ENCODE data around the gene WDR64. TPM values are rescaled to one million over a fixed set of nuclear protein-coding genes. Genes with fewer than 3 reads are reported as not detected.
"Not testable (repeated sequence)": the region's sequence is repeated elsewhere in the genome, so short reads cannot be mapped to it uniquely, and the experiment has no call there.

Gene WDR64
- total RNA-seq, 1 donor from 2014 or later: 0.07 TPM

DNA sequence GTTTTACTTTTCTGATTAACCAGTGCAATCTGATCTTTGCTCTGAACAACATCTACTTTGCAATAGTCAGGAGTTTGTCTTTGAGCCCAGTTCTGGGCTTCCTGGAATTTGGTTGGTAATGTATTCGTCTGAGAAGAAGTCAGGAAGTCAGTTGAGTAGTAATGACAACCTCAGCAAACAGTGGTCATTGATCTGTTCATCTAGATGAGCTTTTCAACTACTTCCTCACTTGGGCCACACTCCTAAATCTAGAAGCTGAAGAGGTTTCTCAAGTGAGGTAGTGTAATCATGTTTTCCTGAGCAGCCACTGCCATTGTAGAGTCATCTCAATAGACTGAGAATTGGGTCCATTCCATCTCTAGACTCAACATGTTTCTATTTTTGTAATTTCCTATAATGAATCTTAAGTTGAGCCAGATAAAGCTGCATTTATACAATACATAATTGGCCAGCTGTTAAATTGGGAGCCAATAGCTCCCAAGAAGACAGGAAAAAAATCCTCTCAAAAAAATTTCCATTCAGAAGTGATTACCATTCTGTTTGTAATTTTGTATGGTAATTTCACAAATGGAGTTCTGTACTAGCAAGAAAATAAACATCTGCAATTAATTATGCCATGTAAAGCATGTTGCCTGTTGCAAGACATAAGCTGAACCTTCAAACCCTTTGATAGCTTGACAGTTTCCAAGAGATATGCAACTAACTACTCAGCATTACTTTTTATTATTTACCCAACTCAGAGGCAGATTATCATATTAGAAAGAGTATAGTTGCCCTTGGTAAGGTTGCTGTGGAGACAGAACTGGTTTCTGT, 49.6 kb downstream of the WDR64 start:
- H3K4me3 Mint-ChIP-seq (ENCODE audit: low read depth): no peak overlapping the region
- peaks cover 24% of the 10 kb centered on the region for H3K27me3 Mint-ChIP-seq
- no peaks in the 10 kb centered on the region for H3K36me3 Mint-ChIP-seq (ENCODE audit: insufficient read depth)
- no peak for DNase-seq (ENCODE audit: low spot score, unreplicated experiment)
- TF ChIP-seq, protein P1, sequence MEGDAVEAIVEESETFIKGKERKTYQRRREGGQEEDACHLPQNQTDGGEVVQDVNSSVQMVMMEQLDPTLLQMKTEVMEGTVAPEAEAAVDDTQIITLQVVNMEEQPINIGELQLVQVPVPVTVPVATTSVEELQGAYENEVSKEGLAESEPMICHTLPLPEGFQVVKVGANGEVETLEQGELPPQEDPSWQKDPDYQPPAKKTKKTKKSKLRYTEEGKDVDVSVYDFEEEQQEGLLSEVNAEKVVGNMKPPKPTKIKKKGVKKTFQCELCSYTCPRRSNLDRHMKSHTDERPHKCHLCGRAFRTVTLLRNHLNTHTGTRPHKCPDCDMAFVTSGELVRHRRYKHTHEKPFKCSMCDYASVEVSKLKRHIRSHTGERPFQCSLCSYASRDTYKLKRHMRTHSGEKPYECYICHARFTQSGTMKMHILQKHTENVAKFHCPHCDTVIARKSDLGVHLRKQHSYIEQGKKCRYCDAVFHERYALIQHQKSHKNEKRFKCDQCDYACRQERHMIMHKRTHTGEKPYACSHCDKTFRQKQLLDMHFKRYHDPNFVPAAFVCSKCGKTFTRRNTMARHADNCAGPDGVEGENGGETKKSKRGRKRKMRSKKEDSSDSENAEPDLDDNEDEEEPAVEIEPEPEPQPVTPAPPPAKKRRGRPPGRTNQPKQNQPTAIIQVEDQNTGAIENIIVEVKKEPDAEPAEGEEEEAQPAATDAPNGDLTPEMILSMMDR (IDR thresholded peaks at IDR 0.05; ENCODE audit: unreplicated experiment): no peak
- H3K9me3 Mint-ChIP-seq (ENCODE audit: low read depth): no peaks in the 10 kb centered on the region
- H3K27ac Mint-ChIP-seq: no peak overlapping the region
- no peaks in the 10 kb centered on the region for H3K4me1 Mint-ChIP-seq (ENCODE audit: low read depth)

DNA sequence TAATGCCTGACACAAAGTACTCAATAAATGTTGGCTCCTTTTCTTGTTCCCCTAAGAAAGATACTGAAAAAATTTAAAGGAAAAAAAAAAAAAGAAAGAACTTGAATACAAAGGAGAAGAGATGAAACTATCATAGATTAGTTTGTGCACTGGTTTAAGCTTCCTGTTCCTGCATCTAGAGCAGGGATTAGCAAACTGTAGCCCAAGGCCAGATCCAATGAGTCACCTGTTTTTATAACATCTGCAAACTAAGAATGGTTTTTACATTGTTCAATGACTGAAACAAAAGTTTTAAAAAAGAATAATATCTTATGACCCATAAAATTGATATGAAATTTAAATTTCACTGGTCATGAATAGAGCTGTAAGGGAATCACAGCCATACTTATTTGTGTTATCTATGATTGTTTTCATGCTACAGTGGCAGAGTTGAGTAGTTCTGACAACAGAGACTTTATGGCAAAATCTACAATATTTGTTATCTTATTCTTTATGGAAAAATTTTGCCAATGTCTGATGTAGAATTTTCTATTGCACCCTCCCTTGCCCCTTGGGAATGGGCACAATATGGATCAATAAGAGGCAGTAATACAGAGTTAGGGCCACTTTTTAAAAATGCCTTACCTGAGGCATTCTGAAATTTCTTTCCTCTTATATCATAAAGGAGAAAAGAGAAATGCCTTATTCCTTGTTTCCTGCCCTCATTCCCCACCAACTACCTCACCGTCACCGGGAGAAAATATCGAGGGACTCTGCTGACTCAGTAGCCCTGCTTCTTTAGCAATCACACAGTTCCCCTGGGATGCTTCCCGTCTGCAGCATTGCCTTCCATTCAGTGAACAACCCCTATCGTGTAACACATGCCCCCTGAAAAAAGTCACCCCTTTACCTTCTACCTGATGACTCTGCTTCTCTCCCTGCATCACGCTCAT, 50.6 kb downstream of the WDR64 start:
- H3K27me3 Mint-ChIP-seq: peaks cover 33% of the 10 kb centered on the region
- no peak overlapping the region for H3K4me3 Mint-ChIP-seq (ENCODE audit: low read depth)
- no peaks in the 10 kb centered on the region for H3K36me3 Mint-ChIP-seq (ENCODE audit: insufficient read depth)
- TF ChIP-seq, protein P1 (IDR thresholded peaks at IDR 0.05; ENCODE audit: unreplicated experiment): no peak
- no peaks in the 10 kb centered on the region for H3K9me3 Mint-ChIP-seq (ENCODE audit: low read depth)
- H3K27ac Mint-ChIP-seq: no peak overlapping the region
- H3K4me1 Mint-ChIP-seq (ENCODE audit: low read depth): no peaks in the 10 kb centered on the region
- no peak for DNase-seq (ENCODE audit: low spot score, unreplicated experiment)

DNA sequence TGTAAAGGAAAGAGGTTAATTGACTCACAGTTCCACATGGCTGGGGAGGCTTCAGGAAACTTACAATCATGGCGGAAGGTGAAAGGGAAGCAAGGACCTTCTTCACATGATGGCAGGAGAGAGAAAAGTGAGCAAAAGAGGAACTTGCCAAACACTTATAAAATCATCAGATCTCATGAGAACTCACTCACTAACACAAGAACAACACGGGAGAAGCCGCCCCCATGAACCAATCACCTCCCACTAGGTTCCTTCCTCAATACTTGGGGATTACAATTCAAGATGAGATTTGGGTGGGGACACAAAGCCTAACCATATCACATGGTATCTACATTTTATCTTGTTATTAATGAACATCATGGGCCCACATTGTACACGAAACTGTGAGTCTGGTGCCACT, 51.7 kb downstream of the WDR64 start:
- not testable (repeated sequence) for DNase-seq (ENCODE audit: low spot score, unreplicated experiment); H3K4me1 Mint-ChIP-seq (ENCODE audit: low read depth); H3K4me3 Mint-ChIP-seq (ENCODE audit: low read depth); H3K9me3 Mint-ChIP-seq (ENCODE audit: low read depth); H3K36me3 Mint-ChIP-seq (ENCODE audit: insufficient read depth); H3K27ac Mint-ChIP-seq
- peaks cover 33% of the 10 kb centered on the region for H3K27me3 Mint-ChIP-seq

DNA sequence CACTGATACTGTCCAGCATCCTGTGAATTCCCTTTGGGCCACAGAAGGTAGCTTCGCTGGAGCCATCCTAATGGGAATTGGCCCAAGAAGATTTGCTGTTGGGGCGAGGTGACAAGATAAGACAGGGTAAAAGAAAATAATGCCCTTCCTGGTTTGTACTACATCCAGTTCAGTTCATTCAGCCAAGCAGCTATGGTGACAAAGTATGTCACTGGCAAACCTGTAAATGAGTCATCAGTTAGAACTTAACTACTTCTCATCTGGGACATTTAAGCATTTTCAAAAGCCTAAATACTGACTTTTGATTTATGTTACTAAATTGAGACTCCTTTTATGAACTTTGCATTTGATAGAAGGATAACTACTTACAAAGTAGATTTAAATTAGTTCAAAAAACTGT, 54.2 kb downstream of the WDR64 start:
- no peaks in the 10 kb centered on the region for H3K36me3 Mint-ChIP-seq (ENCODE audit: insufficient read depth)
- no peak for DNase-seq (ENCODE audit: low spot score, unreplicated experiment)
- no peaks in the 10 kb centered on the region for H3K9me3 Mint-ChIP-seq (ENCODE audit: low read depth)
- H3K27ac Mint-ChIP-seq: no peak overlapping the region
- H3K27me3 Mint-ChIP-seq: peaks cover 49% of the 10 kb centered on the region
- no peaks in the 10 kb centered on the region for H3K4me1 Mint-ChIP-seq (ENCODE audit: low read depth)
- no peak overlapping the region for H3K4me3 Mint-ChIP-seq (ENCODE audit: low read depth)
- TF ChIP-seq, protein P1 (IDR thresholded peaks at IDR 0.05; ENCODE audit: unreplicated experiment): no peak

DNA sequence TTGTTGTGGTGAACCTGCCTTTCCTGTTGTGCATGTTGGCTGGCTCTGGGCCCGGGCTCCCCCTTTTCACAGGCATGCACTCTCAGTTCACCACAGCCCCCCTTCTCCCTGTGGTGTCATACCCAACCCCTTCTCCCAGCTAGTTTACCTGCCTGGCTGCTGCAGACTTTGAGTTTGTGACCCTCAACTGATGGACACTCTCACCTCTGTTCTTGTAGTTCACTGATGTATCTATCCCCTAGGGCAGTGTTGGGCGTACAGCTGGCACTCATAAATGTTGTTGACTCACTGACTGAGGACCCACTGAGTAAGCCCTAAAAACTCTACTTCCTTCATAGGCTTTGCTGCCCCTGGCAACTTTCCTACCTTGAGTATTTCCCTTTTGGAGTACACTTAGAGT, 54.9 kb downstream of the WDR64 start:
- Mint-ChIP-seq H3K27ac (no peak overlapping the region), H3K4me3 (ENCODE audit: low read depth) (no peak overlapping the region), H3K9me3 (ENCODE audit: low read depth) (no peaks in the 10 kb centered on the region), H3K36me3 (ENCODE audit: insufficient read depth) (no peaks in the 10 kb centered on the region), H3K27me3 (peaks cover 54% of the 10 kb centered on the region), H3K4me1 (ENCODE audit: low read depth) (no peaks in the 10 kb centered on the region)
- no peak for DNase-seq (ENCODE audit: low spot score, unreplicated experiment)
- TF ChIP-seq, protein P1 (IDR thresholded peaks at IDR 0.05; ENCODE audit: unreplicated experiment): no peak

All from progenitor cell of endocrine pancreas (in vitro differentiated cells).